HEK293 (cell line): ENCODE data around the gene MRPL4.
A peak's percentile ranks its signal among the peaks of the same experiment; 100 is the strongest.

ENCODE experiments used
- CTCF ChIA-PET: fragments of 350-600 bp; formaldehyde crosslinking; extraction: SDS; loops from one replicate; lab custom pipeline; 2021; ENCODE audit warnings: antibody characterized with exemption; lab: Yijun Ruan, JAX
- POLR2A ChIA-PET: fragments of 300-600 bp; formaldehyde crosslinking; extraction: SDS; loops from one replicate; lab custom pipeline; 2020; ENCODE audit warnings: antibody characterized with exemption, inconsistent platforms; lab: Yijun Ruan, JAX
- H3K27ac ChIP-seq: fragments of 200-500 bp; sonication (Bioruptor generic); 2 replicates; pipeline ENCODE4 v1.5.1; 2014; ENCODE audit warnings: low read depth, low read length, control low read depth, inconsistent platforms; ENCODE audit errors: extremely low read depth
- H3K36me3 ChIP-seq, 2 experiments: fragments of 200-500 bp in 1 of 2; sonication (Bioruptor generic) in 1 of 2; 1 replicate in 1 of 2; 2 replicates in 1 of 2; pipeline ENCODE4 v1.5.1; 2014 to 2017; ENCODE audit warnings: inconsistent platforms in 2 of 2, low read length in 2 of 2; ENCODE audit not compliant: control insufficient read depth in 2 of 2, insufficient read depth in 1 of 2
- H3K4me1 ChIP-seq: fragments of 200-500 bp; sonication (Bioruptor generic); 2 replicates; pipeline ENCODE4 v1.5.1; 2014; ENCODE audit warnings: mild to moderate bottlenecking, low read length, inconsistent platforms; ENCODE audit not compliant: control insufficient read depth, insufficient read depth
- H3K4me3 ChIP-seq: 2 replicates; pipeline ENCODE4 v1.5.1; 2011; ENCODE audit warnings: low read depth, mild to moderate bottlenecking, control low read depth, low read length, moderate library complexity
- H3K9me3 ChIP-seq: fragments of 200-500 bp; sonication (Bioruptor generic); 2 replicates; pipeline ENCODE4 v1.5.1; 2014; ENCODE audit warnings: low read depth, low read length, inconsistent platforms; ENCODE audit not compliant: control insufficient read depth, insufficient read depth
- ATF2 ChIP-seq: fragments of 450-650 bp; formaldehyde crosslinking; IDR thresholded peaks from 2 replicates; pipeline ENCODE4 v1.5.1; 2016; ENCODE audit warnings: missing biosample characterization, missing genetic modification characterization, low read depth
- BCL11A ChIP-seq: fragments of 450-650 bp; formaldehyde crosslinking; IDR thresholded peaks from 2 replicates; pipeline ENCODE4 v1.5.1; 2016; ENCODE audit warnings: low read depth, missing biosample characterization, missing genetic modification characterization
- GFI1B ChIP-seq: fragments of 450-650 bp; formaldehyde crosslinking; IDR thresholded peaks from 2 replicates; pipeline ENCODE4 v1.5.1; 2016; ENCODE audit warnings: missing biosample characterization, missing genetic modification characterization
- GLI4 ChIP-seq: fragments of 450-650 bp; formaldehyde crosslinking; IDR thresholded peaks from 2 replicates; pipeline ENCODE4 v1.5.1; 2016; ENCODE audit warnings: missing biosample characterization, missing genetic modification characterization
- HOXD13 ChIP-seq: sonication (generic); formaldehyde crosslinking; IDR thresholded peaks from 2 replicates; pipeline ENCODE4 v1.8.0; 2022; ENCODE audit warnings: missing genetic modification reagents, borderline replicate concordance
- KLF8 ChIP-seq: fragments of 450-650 bp; formaldehyde crosslinking; IDR thresholded peaks from 2 replicates; pipeline ENCODE4 v1.5.1; 2016; ENCODE audit warnings: missing biosample characterization, missing genetic modification characterization
- MEIS1 ChIP-seq: sonication (generic); formaldehyde crosslinking; IDR thresholded peaks from 2 replicates; pipeline ENCODE4 v1.8.1; 2022; ENCODE audit warnings: missing genetic modification reagents, mild to moderate bottlenecking, borderline replicate concordance
- PATZ1 ChIP-seq: fragments of 450-650 bp; formaldehyde crosslinking; IDR thresholded peaks from 2 replicates; pipeline ENCODE4 v1.5.1; 2016; ENCODE audit warnings: missing biosample characterization, missing genetic modification characterization
- REST ChIP-seq: fragments of 450-650 bp; formaldehyde crosslinking; IDR thresholded peaks from 2 replicates; pipeline ENCODE4 v1.5.1; 2016; ENCODE audit warnings: missing biosample characterization, missing genetic modification characterization
- SCRT1 ChIP-seq: fragments of 450-650 bp; formaldehyde crosslinking; IDR thresholded peaks from 2 replicates; pipeline ENCODE4 v1.5.1; 2016; ENCODE audit warnings: missing biosample characterization, missing genetic modification characterization, borderline replicate concordance
- YY1 ChIP-seq: fragments of 450-650 bp; formaldehyde crosslinking; IDR thresholded peaks from 2 replicates; pipeline ENCODE4 v1.5.1; 2018; ENCODE audit warnings: missing biosample characterization, missing genetic modification characterization
- YY2 ChIP-seq: fragments of 450-650 bp; formaldehyde crosslinking; IDR thresholded peaks from 2 replicates; pipeline ENCODE4 v1.5.1; 2016; ENCODE audit warnings: missing biosample characterization, missing genetic modification characterization
- ZFP37 ChIP-seq: fragments of 450-650 bp; formaldehyde crosslinking; IDR thresholded peaks from 2 replicates; pipeline ENCODE4 v1.5.1; 2016; ENCODE audit warnings: missing biosample characterization, missing genetic modification characterization
- ZNF132 ChIP-seq: fragments of 450-650 bp; formaldehyde crosslinking; IDR thresholded peaks from 2 replicates; pipeline ENCODE4 v1.5.1; 2017; ENCODE audit warnings: missing biosample characterization, missing genetic modification characterization, borderline replicate concordance
- ZNF16 ChIP-seq: fragments of 450-650 bp; formaldehyde crosslinking; IDR thresholded peaks from 2 replicates; pipeline ENCODE4 v1.5.1; 2016; ENCODE audit warnings: low read depth, missing biosample characterization, missing genetic modification characterization
- ZNF223 ChIP-seq: fragments of 450-650 bp; formaldehyde crosslinking; IDR thresholded peaks from 2 replicates; pipeline ENCODE4 v1.5.1; 2016; ENCODE audit warnings: missing biosample characterization, missing genetic modification characterization
- ZNF248 ChIP-seq: fragments of 450-650 bp; formaldehyde crosslinking; IDR thresholded peaks from 2 replicates; pipeline ENCODE4 v1.5.1; 2017; ENCODE audit warnings: missing biosample characterization, missing genetic modification characterization
- ZNF26 ChIP-seq: fragments of 450-650 bp; formaldehyde crosslinking; IDR thresholded peaks from 2 replicates; pipeline ENCODE4 v1.5.1; 2016; ENCODE audit warnings: missing biosample characterization, missing genetic modification characterization
- ZNF473 ChIP-seq: fragments of 450-650 bp; formaldehyde crosslinking; IDR thresholded peaks from 2 replicates; pipeline ENCODE4 v1.5.1; 2017; ENCODE audit warnings: missing biosample characterization, missing genetic modification characterization
- ZNF510 ChIP-seq: fragments of 450-650 bp; formaldehyde crosslinking; IDR thresholded peaks from 2 replicates; pipeline ENCODE4 v1.5.1; 2018; ENCODE audit warnings: mild to moderate bottlenecking, missing genetic modification characterization, missing biosample characterization; ENCODE audit not compliant: insufficient replicate concordance
- ZNF677 ChIP-seq: fragments of 450-650 bp; IDR thresholded peaks from 2 replicates; pipeline ENCODE4 v1.5.0; 2018; ENCODE audit warnings: missing biosample characterization, mild to moderate bottlenecking, missing genetic modification characterization, moderate library complexity
- ZNF707 ChIP-seq: fragments of 450-650 bp; formaldehyde crosslinking; IDR thresholded peaks from 2 replicates; pipeline ENCODE4 v1.5.1; 2016; ENCODE audit warnings: missing biosample characterization, missing genetic modification characterization

The MRPL4 gene

GRCh38 chr19:10217085-10217484 is 34.9 kb upstream of the MRPL4 start:
- Histone ChIP-seq H3K27ac (no peak overlapping the region), H3K4me3 (no peak overlapping the region), H3K36me3 (no peaks in the 10 kb centered on the region), H3K9me3 (no peaks in the 10 kb centered on the region), H3K4me1 (no peaks in the 10 kb centered on the region)
- ChIA-PET CTCF (interaction anchor here (0.6 kb wide), 1 partner anchor 9 kb away, joined by 3 read pairs; no protein-coding TSS in a partner anchor), POLR2A (interaction anchor here (0.7 kb wide), 1 partner anchor 88 kb away, joined by 3 read pairs; no protein-coding TSS in a partner anchor)
- no peak for TF ChIP-seq BCL11A
- no peak for TF ChIP-seq ZNF677 (tag by site-specific recombination)
- TF ChIP-seq ZNF510 (tag by site-specific recombination): no peak

GRCh38 chr19:10219678-10220077 is 32.3 kb upstream of the MRPL4 start:
- Histone ChIP-seq H3K27ac (no peak overlapping the region), H3K36me3 (peaks cover 0 to 9% of the 10 kb centered on the region in 2 experiments; a peak in 1 of 3 replicates), H3K4me3 (no peak overlapping the region), H3K9me3 (no peaks in the 10 kb centered on the region), H3K4me1 (no peaks in the 10 kb centered on the region)
- CTCF ChIA-PET: interaction anchor here (0.7 to 1.5 kb wide), 6 partner anchors 9 to 353 kb away, joined by 3 to 5 read pairs (median 5); no protein-coding TSS in a partner anchor
- TF ChIP-seq ZNF16 (tag by site-specific recombination) (no peak), PATZ1 (tag by site-specific recombination) (peak; percentile 69), ZNF223 (tag by site-specific recombination) (peak; percentile 72)
- POLR2A ChIA-PET: interaction anchor here (1.2 kb wide), 1 partner anchor 11 kb away, joined by 3 read pairs; the partner anchor contains the start of gene S1PR2

- Histone ChIP-seq H3K9me3 (no peaks in the 10 kb centered on the region), H3K4me1 (no peaks in the 10 kb centered on the region), H3K4me3 (no peak overlapping the region), H3K27ac (no peak overlapping the region), H3K36me3 (peaks cover 0 to 9% of the 10 kb centered on the region in 2 experiments; a peak in 1 of 3 replicates)
- POLR2A ChIA-PET: interaction anchor here (1.2 kb wide), 1 partner anchor 10 kb away, joined by 3 read pairs; the partner anchor contains the start of gene S1PR2
- CTCF ChIA-PET: interaction anchor here (0.6 to 1.0 kb wide), 2 partner anchors 29 to 263 kb away, joined by 4 to 5 read pairs; no protein-coding TSS in a partner anchor
- no peak for TF ChIP-seq KLF8
- TF ChIP-seq ATF2 (tag by site-specific recombination): no peak
- TF ChIP-seq YY1: no peak
- TF ChIP-seq ZNF248 (tag by site-specific recombination): no peak
- TF ChIP-seq ZFP37 (tag by site-specific recombination): no peak
- no peak for TF ChIP-seq ZNF132 (tag by site-specific recombination)
- no peak for TF ChIP-seq ZNF473 (tag by site-specific recombination)
- TF ChIP-seq ZNF26 (tag by site-specific recombination): no peak
- TF ChIP-seq MEIS1 (CRISPR knock-in tag): no peak
- no peak for TF ChIP-seq YY2 (tag by site-specific recombination)
- no peak for TF ChIP-seq REST (tag by site-specific recombination)
- no peak for TF ChIP-seq SCRT1
- no peak for TF ChIP-seq HOXD13 (CRISPR knock-in tag)
- TF ChIP-seq GFI1B (tag by site-specific recombination): no peak
- no peak for TF ChIP-seq GLI4
- no peak for TF ChIP-seq ZNF707 (tag by site-specific recombination)
These were observed 31.3 kb upstream of the MRPL4 start for GRCh38 chr19:10220695-10221094.
